Measurements from ENCODE around the gene TNFSF10.
A peak's percentile ranks its signal among the peaks of the same experiment; 100 is the strongest.
"Not testable (repeated sequence)": the region's sequence is repeated elsewhere in the genome, so short reads cannot be mapped to it uniquely, and the experiment has no call there.

TNFSF10 gene

DNA sequence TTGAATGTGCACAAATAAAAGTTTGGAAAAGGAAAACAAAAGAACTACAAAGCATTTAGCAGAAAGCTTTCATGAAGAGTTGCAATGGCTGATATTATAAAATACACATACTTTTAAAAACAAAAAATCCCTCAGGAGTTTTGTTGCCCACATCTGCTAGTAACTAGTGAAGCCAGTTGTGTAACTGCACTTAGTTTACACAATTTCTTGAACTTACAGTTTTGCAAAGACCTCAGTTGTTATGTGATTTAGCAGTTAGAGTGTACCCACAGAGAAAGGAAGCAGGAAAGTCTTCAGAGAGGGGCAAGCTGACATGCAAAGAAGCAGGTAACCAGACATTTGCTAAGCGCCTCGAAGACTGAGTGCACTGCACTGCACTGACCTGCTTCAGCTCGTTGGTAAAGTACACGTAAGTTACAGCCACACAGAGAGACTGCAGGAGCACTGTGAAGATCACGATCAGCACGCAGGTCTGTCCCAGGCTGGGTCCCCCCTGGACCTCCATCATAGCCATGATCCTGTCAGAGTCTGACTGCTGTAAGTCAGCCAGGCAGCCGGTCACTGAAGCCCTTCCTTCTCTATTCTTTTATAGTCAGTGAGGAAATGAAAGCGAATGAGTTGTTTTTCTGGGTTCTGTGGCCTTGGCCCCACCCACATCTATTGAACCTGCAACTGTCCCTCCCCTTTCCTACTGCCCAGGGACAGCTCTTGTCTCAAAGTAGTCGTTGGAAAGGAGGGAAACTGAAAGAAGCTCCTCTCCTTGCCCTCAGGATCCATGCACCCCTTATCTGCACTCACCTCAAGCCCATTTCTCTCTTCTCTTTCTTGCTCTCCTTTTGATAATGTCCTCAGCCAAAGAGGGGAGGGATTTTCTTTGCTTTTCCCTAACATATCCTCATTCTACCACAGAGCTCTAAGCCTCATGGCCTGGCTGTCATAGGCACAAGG is at the start of gene TNFSF10:
TNFSF10 (minus strand) TSS at position 560 of the 948 bp plus-strand sequence; CDS start at position 514, 46 bp downstream.
- Mint-ChIP-seq H3K9me3 (no peaks in the 10 kb centered on the region), H3K4me1 (peaks cover 48% of the 10 kb centered on the region), H3K4me3 (peak within 1 kb of the TSS; percentile 81), H3K36me3 (peaks cover 25% of the 10 kb centered on the region), H3K27ac (peak within 1 kb of the TSS; percentile 79)
- DNase-seq (ENCODE audit: low spot score in 2 of 2) = peak; percentile 49 to 87
- ATAC-seq = peak; percentile 84

GRCh38 chr3:172569128-172570008 is 46.1 kb upstream of the TNFSF10 start:
- H3K36me3 Mint-ChIP-seq = no peaks in the 10 kb centered on the region
- H3K9me3 Mint-ChIP-seq = peaks cover 7% of the 10 kb centered on the region
- no peak overlapping the region for H3K27ac Mint-ChIP-seq
- no peaks in the 10 kb centered on the region for H3K4me1 Mint-ChIP-seq
- no peak for ATAC-seq
- no peak for DNase-seq (ENCODE audit: low spot score in 2 of 2)
- H3K4me3 Mint-ChIP-seq = no peak overlapping the region

GRCh38 chr3:172568701-172569100 is 45.5 kb upstream of the TNFSF10 start:
- no peak overlapping the region for H3K27ac Mint-ChIP-seq
- no peak overlapping the region for H3K4me3 Mint-ChIP-seq
- peaks cover 7% of the 10 kb centered on the region for H3K9me3 Mint-ChIP-seq
- peaks cover 4% of the 10 kb centered on the region for H3K4me1 Mint-ChIP-seq
- H3K36me3 Mint-ChIP-seq = no peaks in the 10 kb centered on the region
- ATAC-seq (no peak), DNase-seq (ENCODE audit: low spot score in 2 of 2) (no peak)

DNA sequence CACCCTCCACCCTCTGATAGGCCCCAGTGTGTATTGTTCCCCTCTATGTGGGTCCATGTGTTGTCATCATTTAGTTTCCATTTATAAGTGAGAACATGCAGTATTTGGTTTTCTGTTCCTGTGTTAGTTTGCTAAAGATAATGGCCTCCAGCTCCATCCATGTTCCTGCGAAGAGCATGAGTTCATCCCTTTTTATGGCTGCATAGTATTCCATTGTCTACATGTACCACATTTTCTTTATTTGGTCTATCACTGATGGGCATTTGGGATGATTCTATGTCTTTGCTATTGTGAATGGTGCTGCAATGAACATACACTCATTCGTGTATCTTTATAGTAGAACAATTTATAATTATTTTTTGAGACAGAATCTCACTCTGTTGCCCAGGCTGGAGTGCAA is 43.6 kb upstream of the TNFSF10 start:
- H3K9me3 Mint-ChIP-seq; DNase-seq (ENCODE audit: low spot score in 2 of 2); H3K27ac Mint-ChIP-seq; ATAC-seq; H3K4me3 Mint-ChIP-seq: not testable (repeated sequence)
- peaks cover 23% of the 10 kb centered on the region for H3K4me1 Mint-ChIP-seq
- H3K36me3 Mint-ChIP-seq = peaks cover 15% of the 10 kb centered on the region

GRCh38 chr3:172564499-172564898 is 41.3 kb upstream of the TNFSF10 start:
- ATAC-seq (no peak), DNase-seq (ENCODE audit: low spot score in 2 of 2) (no peak)
- Mint-ChIP-seq H3K4me1 (peaks cover 26% of the 10 kb centered on the region), H3K9me3 (no peaks in the 10 kb centered on the region), H3K4me3 (no peak overlapping the region), H3K36me3 (peaks cover 15% of the 10 kb centered on the region), H3K27ac (no peak overlapping the region)

DNA sequence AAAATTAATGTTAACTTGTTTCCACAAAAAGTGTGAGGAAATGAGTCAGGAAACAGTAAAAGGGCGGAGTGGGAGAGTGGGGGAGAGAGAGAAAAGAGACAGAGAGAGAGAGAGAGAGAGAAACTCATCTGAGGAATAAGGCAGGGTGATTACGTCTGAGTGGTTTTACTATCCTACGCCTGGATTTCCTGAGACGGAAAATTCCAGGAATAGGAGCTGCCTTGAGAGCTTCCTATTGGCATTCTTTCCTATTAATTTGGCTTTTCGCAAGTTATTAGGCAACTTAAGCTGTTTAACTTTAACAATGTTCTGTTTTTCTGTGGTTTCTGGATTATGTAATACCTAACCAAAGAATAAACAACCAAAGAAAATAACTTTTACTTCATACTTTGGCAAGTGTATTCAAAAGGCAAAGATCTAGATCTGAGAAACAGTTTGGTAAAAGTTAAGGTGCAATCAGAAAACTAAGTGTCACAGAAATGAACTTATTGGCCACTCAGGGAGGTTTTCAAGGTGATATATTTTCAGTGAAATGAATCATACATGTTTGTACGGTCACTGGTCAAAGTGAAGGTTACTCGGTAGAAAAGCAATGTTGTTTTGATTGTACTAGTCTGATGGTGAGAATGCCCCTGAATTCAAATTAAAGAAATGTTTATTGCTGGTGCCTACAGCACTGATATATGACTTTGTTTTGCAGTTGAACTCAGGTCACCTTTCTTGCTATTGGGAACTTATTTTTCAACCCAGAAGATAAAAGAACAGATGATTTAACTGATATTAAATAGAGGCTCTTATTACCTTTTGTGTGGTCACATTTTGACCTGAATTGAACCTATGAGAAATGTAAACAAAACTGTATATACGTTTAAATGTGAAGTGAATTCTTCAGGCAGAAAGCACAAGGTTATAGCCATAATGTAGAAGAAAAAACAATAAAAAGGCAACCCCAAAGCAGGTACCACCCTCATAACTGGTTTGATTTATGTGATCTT is 39.9 kb upstream of the TNFSF10 start:
- peak overlapping the region; percentile 65 for H3K4me3 Mint-ChIP-seq
- ATAC-seq (peak; percentile 81), DNase-seq (ENCODE audit: low spot score in 2 of 2) (no peak)
- peaks cover 15% of the 10 kb centered on the region for H3K36me3 Mint-ChIP-seq
- H3K9me3 Mint-ChIP-seq = no peaks in the 10 kb centered on the region
- peak overlapping the region; percentile 88 for H3K27ac Mint-ChIP-seq
- H3K4me1 Mint-ChIP-seq = peaks cover 26% of the 10 kb centered on the region

GRCh38 chr3:172561897-172562640 is 38.8 kb upstream of the TNFSF10 start:
- H3K4me1 Mint-ChIP-seq = peaks cover 26% of the 10 kb centered on the region
- peak overlapping the region; percentile 65 for H3K4me3 Mint-ChIP-seq
- DNase-seq (ENCODE audit: low spot score in 2 of 2) (no peak), ATAC-seq (peak; percentile 80)
- H3K36me3 Mint-ChIP-seq = peaks cover 15% of the 10 kb centered on the region
- H3K27ac Mint-ChIP-seq = peak overlapping the region; percentile 88
- no peaks in the 10 kb centered on the region for H3K9me3 Mint-ChIP-seq

GRCh38 chr3:172560586-172560985 is 37.4 kb upstream of the TNFSF10 start:
- H3K4me3 Mint-ChIP-seq = no peak overlapping the region
- peaks cover 15% of the 10 kb centered on the region for H3K36me3 Mint-ChIP-seq
- no peak for ATAC-seq
- H3K4me1 Mint-ChIP-seq = peaks cover 26% of the 10 kb centered on the region
- no peaks in the 10 kb centered on the region for H3K9me3 Mint-ChIP-seq
- H3K27ac Mint-ChIP-seq = no peak overlapping the region
- no peak for DNase-seq (ENCODE audit: low spot score in 2 of 2)

DNA sequence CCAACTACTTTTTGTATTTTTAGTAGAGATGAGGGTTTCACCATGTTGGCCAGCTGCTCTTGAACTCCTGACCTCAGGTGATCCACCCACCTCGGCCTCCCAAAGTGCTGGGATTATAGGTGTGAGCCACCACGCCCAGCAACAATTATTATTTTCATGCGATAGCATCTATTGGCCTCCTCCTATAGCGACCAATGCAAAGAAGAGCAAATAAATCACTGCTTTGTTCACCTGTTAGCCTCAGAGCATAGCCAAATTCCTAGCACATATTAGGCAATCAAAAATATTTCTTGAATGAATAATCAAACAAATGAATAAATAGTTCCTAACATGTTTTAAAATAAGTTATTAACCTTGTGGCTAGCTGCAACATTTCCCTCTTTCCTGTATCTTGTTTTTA is 36.8 kb upstream of the TNFSF10 start:
- Mint-ChIP-seq H3K9me3 (no peaks in the 10 kb centered on the region), H3K36me3 (peaks cover 15% of the 10 kb centered on the region), H3K27ac (no peak overlapping the region), H3K4me3 (no peak overlapping the region), H3K4me1 (peaks cover 26% of the 10 kb centered on the region)
- ATAC-seq = no peak
- no peak for DNase-seq (ENCODE audit: low spot score in 2 of 2)

GRCh38 chr3:172559020-172559419 is 35.8 kb upstream of the TNFSF10 start:
- no peak overlapping the region for H3K27ac Mint-ChIP-seq
- H3K4me3 Mint-ChIP-seq = no peak overlapping the region
- peaks cover 15% of the 10 kb centered on the region for H3K36me3 Mint-ChIP-seq
- peaks cover 25% of the 10 kb centered on the region for H3K4me1 Mint-ChIP-seq
- ATAC-seq = no peak
- H3K9me3 Mint-ChIP-seq = no peaks in the 10 kb centered on the region
- no peak for DNase-seq (ENCODE audit: low spot score in 2 of 2)

GRCh38 chr3:172557515-172558220 is 34.4 kb upstream of the TNFSF10 start:
- ATAC-seq (peak; percentile 83), DNase-seq (ENCODE audit: low spot score in 2 of 2) (no peak)
- Mint-ChIP-seq H3K4me3 (no peak overlapping the region), H3K9me3 (no peaks in the 10 kb centered on the region), H3K4me1 (peaks cover 12% of the 10 kb centered on the region), H3K36me3 (peaks cover 9% of the 10 kb centered on the region), H3K27ac (no peak overlapping the region)

- no peak overlapping the region for H3K27ac Mint-ChIP-seq
- no peak for ATAC-seq
Measured at GRCh38 chr3:172553526-172554252, 30.5 kb upstream of the TNFSF10 start.

GRCh38 chr3:172552607-172553006 is 29.4 kb upstream of the TNFSF10 start:
- Mint-ChIP-seq H3K9me3 (no peaks in the 10 kb centered on the region), H3K4me1 (peaks cover 22% of the 10 kb centered on the region), H3K36me3 (no peaks in the 10 kb centered on the region), H3K4me3 (no peak overlapping the region), H3K27ac (no peak overlapping the region)
- no peak for ATAC-seq
- no peak for DNase-seq (ENCODE audit: low spot score in 2 of 2)

More at GRCh38 chr3:172553526-172554252, 30.5 kb upstream of the TNFSF10 start:
- no peak overlapping the region for H3K4me3 Mint-ChIP-seq
- no peaks in the 10 kb centered on the region for H3K9me3 Mint-ChIP-seq
- peaks cover 22% of the 10 kb centered on the region for H3K4me1 Mint-ChIP-seq
- no peaks in the 10 kb centered on the region for H3K36me3 Mint-ChIP-seq
- no peak for DNase-seq (ENCODE audit: low spot score in 2 of 2)
